HepG2 (cell line): ENCODE measurements around the gene EPHA2. TPM values are rescaled to one million over a fixed set of nuclear protein-coding genes. Genes with fewer than 3 reads are reported as not detected.

Experiments used
- BCL6 ChIP-seq: IDR thresholded peaks from 2 replicates; pipeline ENCODE4 v1.6.1; 2016; ENCODE audit warnings: missing genetic modification reagents, missing compliant biosample characterization
- FOXK1 ChIP-seq: sonication (generic); formaldehyde crosslinking; IDR thresholded peaks from 2 replicates; pipeline ENCODE4 v1.4.0; 2020; ENCODE audit warnings: low read depth, missing genetic modification reagents, borderline replicate concordance
- MAFK ChIP-seq, 2 experiments: IDR thresholded peaks in 1 of 2; conservative IDR thresholded peaks in 1 of 2; 2 replicates each; pipeline ENCODE4 v1.6.1; 2011; ENCODE audit warnings: improper control_type of control experiment in 2 of 2, low read length in 2 of 2
- MBD4 ChIP-seq: IDR thresholded peaks from 2 replicates; pipeline ENCODE4 v1.6.1; 2012; ENCODE audit warnings: low read length, inconsistent platforms, borderline replicate concordance
- NKX3-1 ChIP-seq: sonication (generic); formaldehyde crosslinking; IDR thresholded peaks from 2 replicates; pipeline ENCODE4 v1.5.0; 2020; ENCODE audit warnings: missing genetic modification reagents
- SSRP1 ChIP-seq: IDR thresholded peaks from 2 replicates; pipeline ENCODE4 v1.6.1; 2016; ENCODE audit warnings: control low read depth
- TSC22D2 ChIP-seq: sonication (generic); formaldehyde crosslinking; IDR thresholded peaks from 2 replicates; pipeline ENCODE4 v1.5.1; 2020; ENCODE audit warnings: missing genetic modification reagents, mild to moderate bottlenecking, borderline replicate concordance
- YEATS2 ChIP-seq: sonication (generic); formaldehyde crosslinking; IDR thresholded peaks from 2 replicates; pipeline ENCODE4 v1.4.0; 2020; ENCODE audit warnings: missing genetic modification reagents, borderline replicate concordance
- YY1 ChIP-seq: IDR thresholded peaks from 2 replicates; pipeline ENCODE4 v1.6.1; 2011; ENCODE audit warnings: low read length, low read depth, moderate library complexity, mild to moderate bottlenecking; ENCODE audit not compliant: insufficient read depth, insufficient replicate concordance
- ZBTB7B ChIP-seq: sonication (generic); formaldehyde crosslinking; IDR thresholded peaks from 2 replicates; pipeline ENCODE4 v1.4.0; 2020; ENCODE audit warnings: missing genetic modification reagents
- ZNF850 ChIP-seq: sonication (generic); formaldehyde crosslinking; conservative IDR thresholded peaks from 2 replicates; pipeline ENCODE4 v1.9.0; 2021; ENCODE audit warnings: mild to moderate bottlenecking, missing genetic modification reagents
- ZSCAN21 ChIP-seq: sonication (generic); formaldehyde crosslinking; IDR thresholded peaks from 2 replicates; pipeline ENCODE4 v1.8.0; 2022; ENCODE audit warnings: mild to moderate bottlenecking, missing genetic modification reagents, moderate library complexity, borderline replicate concordance
- polyA plus RNA-seq, 8 experiments: library from polyadenylated mRNA; depleted of rRNA in 3 of 8; stranded (reverse) in 7 of 8; unstranded in 1 of 8; fragments of >200 nt; fragmentation: Illumina TruSeq in 4 of 8; extraction: Trizol in 4 of 8; gene quantifications; 2 replicates each; pipeline versions ENCODE4 v1.2.1 to v1.2.3, GENCODE V29; 2011 to 2016; ENCODE audit warnings: low read depth in 4 of 8, missing spikeins in 1 of 8, mixed read lengths in 1 of 8; ENCODE audit not compliant: insufficient read depth in 1 of 8
- total RNA-seq, 5 experiments: library from RNA; depleted of rRNA; stranded (reverse); fragments of >200 nt; fragmentation: Illumina TruSeq; extraction: Trizol; gene quantifications; 2 replicates each; pipeline ENCODE4 v1.2.3, GENCODE V29; 2016; ENCODE audit warnings: low read depth in 1 of 5
- TF ChIP-seq, protein P1 (sequence below): sonication (generic); formaldehyde crosslinking; IDR thresholded peaks from 2 replicates; pipeline ENCODE4 v1.4.0; 2020; ENCODE audit warnings: missing genetic modification reagents
- TF ChIP-seq, protein P2 (sequence below), 2 experiments: fragments of 450-650 bp in 1 of 2; sonication (generic) in 1 of 2; formaldehyde crosslinking in 1 of 2; IDR thresholded peaks; 2 replicates each; pipeline versions ENCODE4 v1.6.1 to v1.8.0; 2016 to 2022; ENCODE audit warnings: antibody characterized with exemption in 1 of 2, mild to moderate bottlenecking in 1 of 2, missing genetic modification reagents in 1 of 2
- TF ChIP-seq, protein P3 (sequence below): sonication (generic); formaldehyde crosslinking; IDR thresholded peaks from 2 replicates; pipeline ENCODE4 v1.4.0; 2020; ENCODE audit warnings: mild to moderate bottlenecking, missing genetic modification reagents

EPHA2 gene
- total and polyA plus RNA-seq, 2 of the 13 experiments (the other 11 are each of a cell fraction or from before 2014, with no cell fraction given) = 33.6 to 53.6 TPM

DNA sequence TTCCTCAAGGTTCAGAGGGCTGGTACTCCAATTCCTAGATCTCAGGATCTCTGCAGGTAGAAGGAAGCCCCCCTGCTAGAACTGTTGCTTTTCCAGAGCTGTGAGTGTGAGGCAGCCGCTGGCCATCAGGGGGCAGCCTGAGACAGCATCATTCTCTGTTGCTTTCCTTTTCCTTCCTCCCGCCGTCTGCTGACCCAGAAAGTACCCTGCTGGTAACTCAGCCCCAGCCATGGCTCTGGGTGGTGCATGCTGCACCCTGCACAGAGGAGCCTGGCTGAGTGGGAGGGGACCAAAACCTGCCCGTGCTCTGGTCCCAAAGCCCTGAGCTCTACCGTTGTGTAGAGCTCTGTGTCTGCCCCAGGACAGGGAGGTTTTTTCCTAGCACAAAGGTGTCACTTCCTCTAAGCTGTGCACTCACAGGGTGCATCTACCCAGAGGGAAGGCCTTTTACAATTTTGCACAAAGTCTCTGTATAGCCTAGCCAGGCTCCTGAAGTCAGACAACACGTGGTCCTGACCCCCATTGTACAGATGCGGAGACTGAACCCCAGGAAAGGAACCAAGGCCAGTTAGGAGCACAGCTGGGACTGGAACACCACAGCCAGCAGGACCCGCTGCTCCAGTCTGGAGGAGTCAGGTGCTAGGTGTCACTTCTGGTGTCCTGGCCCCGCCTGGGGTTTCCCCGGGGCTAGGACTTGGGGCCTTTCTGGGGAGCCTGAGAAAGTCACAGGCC is 76.8 kb downstream of the EPHA2 start (continued):
- 0 out of 2 replicates have a peak, but pooled peaks have one; percentile 39 for TF ChIP-seq BCL6 (CRISPR knock-in tag)
- no peak for TF ChIP-seq NKX3-1 (CRISPR knock-in tag)
- TF ChIP-seq ZBTB7B (CRISPR knock-in tag) = peak; percentile 44; the same call in 1 of the 2 replicates
- no peak for TF ChIP-seq MBD4
- TF ChIP-seq ZNF850 = no peak
- TF ChIP-seq, protein P1, sequence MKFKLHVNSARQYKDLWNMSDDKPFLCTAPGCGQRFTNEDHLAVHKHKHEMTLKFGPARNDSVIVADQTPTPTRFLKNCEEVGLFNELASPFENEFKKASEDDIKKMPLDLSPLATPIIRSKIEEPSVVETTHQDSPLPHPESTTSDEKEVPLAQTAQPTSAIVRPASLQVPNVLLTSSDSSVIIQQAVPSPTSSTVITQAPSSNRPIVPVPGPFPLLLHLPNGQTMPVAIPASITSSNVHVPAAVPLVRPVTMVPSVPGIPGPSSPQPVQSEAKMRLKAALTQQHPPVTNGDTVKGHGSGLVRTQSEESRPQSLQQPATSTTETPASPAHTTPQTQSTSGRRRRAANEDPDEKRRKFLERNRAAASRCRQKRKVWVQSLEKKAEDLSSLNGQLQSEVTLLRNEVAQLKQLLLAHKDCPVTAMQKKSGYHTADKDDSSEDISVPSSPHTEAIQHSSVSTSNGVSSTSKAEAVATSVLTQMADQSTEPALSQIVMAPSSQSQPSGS (CRISPR knock-in tag) = 0 out of 2 replicates have a peak, but pooled peaks have one; percentile 23
- no peak for TF ChIP-seq SSRP1
- peak; percentile 24 for TF ChIP-seq YY1
- 0 out of 2 replicates have a peak, but pooled peaks have one; percentile 24 for TF ChIP-seq FOXK1 (CRISPR knock-in tag)
- TF ChIP-seq, protein P2, sequence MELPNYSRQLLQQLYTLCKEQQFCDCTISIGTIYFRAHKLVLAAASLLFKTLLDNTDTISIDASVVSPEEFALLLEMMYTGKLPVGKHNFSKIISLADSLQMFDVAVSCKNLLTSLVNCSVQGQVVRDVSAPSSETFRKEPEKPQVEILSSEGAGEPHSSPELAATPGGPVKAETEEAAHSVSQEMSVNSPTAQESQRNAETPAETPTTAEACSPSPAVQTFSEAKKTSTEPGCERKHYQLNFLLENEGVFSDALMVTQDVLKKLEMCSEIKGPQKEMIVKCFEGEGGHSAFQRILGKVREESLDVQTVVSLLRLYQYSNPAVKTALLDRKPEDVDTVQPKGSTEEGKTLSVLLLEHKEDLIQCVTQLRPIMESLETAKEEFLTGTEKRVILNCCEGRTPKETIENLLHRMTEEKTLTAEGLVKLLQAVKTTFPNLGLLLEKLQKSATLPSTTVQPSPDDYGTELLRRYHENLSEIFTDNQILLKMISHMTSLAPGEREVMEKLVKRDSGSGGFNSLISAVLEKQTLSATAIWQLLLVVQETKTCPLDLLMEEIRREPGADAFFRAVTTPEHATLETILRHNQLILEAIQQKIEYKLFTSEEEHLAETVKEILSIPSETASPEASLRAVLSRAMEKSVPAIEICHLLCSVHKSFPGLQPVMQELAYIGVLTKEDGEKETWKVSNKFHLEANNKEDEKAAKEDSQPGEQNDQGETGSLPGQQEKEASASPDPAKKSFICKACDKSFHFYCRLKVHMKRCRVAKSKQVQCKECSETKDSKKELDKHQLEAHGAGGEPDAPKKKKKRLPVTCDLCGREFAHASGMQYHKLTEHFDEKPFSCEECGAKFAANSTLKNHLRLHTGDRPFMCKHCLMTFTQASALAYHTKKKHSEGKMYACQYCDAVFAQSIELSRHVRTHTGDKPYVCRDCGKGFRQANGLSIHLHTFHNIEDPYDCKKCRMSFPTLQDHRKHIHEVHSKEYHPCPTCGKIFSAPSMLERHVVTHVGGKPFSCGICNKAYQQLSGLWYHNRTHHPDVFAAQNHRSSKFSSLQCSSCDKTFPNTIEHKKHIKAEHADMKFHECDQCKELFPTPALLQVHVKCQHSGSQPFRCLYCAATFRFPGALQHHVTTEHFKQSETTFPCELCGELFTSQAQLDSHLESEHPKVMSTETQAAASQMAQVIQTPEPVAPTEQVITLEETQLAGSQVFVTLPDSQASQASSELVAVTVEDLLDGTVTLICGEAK (IDR thresholded peaks at IDR 0.05) = no peak
- TF ChIP-seq, protein P2 (CRISPR knock-in tag; IDR thresholded peaks at IDR 0.05) = 0 out of 2 replicates have a peak, but pooled peaks have one; percentile 24
- TF ChIP-seq TSC22D2 (CRISPR knock-in tag) = no peak
- TF ChIP-seq ZSCAN21 (CRISPR knock-in tag) = peak; percentile 49; the same call in 1 of the 2 replicates
- no peak; the same call in 1 of the 2 replicates for TF ChIP-seq YEATS2 (CRISPR knock-in tag)
- TF ChIP-seq MAFK (conservative IDR thresholded peaks at IDR 0.05 in 1 of 2, IDR thresholded peaks at IDR 0.05 in 1 of 2; ENCODE audit: low read length in 2 of 2) = no peak
- TF ChIP-seq, protein P3, sequence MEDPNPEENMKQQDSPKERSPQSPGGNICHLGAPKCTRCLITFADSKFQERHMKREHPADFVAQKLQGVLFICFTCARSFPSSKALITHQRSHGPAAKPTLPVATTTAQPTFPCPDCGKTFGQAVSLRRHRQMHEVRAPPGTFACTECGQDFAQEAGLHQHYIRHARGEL (CRISPR knock-in tag) = no peak
